ENCODE measurements around the gene CCL4.
"Not testable (repeated sequence)": the region's sequence is repeated elsewhere in the genome, so short reads cannot be mapped to it uniquely, and the experiment has no call there.

DNA sequence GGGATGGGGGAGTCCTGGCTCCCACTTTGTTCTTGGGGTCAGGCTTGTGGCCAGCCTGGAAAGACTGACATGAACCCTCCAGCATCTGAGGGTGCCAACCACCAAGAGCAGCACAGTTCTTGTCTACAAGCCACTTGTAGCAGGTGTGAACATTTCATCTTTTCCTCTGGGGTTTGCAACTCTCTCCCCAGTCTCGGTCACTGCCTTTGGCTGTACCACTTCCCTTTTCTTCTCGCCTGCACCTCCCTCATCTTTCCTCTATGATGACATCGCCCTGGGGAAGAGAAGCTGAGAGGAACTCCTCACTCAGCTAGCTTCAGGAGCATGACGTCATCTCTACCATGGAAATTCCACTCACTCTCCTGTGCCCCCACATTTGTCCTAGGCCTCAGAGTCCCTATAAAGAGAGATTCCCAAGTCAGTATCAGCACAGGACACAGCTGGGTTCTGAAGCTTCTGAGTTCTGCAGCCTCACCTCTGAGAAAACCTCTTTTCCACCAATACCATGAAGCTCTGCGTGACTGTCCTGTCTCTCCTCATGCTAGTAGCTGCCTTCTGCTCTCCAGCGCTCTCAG is at the start of gene CCL4:
- not testable (repeated sequence) for TF ChIP-seq CTCF, EP300 (IDR thresholded peaks at IDR 0.05)
- TF ChIP-seq POLR2A (IDR thresholded peaks at IDR 0.05): peak in 1 of 4 donors; percentile 19
